Measurements from ENCODE around the gene IMPG1.
"Not testable (repeated sequence)": the region's sequence is repeated elsewhere in the genome, so short reads cannot be mapped to it uniquely, and the experiment has no call there.

The IMPG1 gene

DNA sequence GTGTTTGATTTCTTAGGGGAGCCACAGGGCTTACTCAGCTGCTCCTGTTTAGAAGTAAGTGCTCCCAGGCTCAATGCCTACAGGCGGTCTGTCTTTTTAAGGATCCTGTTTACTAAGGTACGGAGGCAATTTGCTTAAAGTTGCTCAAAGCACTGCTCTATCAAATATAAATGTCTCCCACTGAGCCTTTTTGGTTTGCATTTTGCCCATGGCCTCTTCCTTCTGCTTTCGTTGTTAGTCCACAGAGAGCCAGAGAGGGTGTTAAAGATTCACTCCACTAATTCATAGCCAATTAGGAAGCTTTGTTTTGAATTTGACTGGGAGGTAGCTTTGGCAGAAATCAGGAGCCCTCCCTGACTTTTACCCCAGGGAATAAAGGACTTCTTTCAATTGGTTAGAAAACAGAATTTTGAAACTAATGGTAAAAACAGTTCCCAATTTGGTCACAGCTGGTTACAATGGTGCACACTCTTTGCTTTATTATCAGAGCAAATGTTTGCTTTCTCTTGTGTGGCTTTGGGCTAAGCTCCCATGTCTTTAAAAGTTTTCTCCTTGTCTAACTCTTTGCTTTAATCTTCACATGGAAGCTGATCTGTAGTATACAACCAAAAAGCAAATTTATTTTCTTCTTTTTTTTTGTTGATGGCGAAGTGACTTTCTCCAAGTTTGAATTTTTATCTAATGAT lies 126.2 kb downstream of the IMPG1 start:
- DNase-seq, result no peak

DNA sequence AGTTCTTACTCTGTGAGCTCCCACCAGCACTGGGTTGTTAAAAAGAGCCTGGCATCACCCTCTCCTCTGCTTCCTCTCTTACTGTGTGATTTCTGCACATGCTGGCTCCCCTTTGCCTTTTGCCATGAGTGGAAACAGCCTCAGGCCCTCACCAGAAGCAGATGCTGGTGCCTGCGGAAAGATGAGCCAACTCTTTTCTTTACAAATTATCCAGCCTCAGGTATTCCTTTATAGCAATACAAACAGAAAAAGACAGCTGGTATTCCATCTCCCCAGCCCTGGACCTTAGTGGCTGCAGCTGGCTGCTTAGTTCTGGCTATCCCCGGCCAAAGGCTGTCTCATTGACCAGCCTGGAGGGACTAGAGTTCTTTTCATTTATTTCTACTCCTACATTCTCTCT lies 129.1 kb downstream of the IMPG1 start:
- no peak for DNase-seq

DNA sequence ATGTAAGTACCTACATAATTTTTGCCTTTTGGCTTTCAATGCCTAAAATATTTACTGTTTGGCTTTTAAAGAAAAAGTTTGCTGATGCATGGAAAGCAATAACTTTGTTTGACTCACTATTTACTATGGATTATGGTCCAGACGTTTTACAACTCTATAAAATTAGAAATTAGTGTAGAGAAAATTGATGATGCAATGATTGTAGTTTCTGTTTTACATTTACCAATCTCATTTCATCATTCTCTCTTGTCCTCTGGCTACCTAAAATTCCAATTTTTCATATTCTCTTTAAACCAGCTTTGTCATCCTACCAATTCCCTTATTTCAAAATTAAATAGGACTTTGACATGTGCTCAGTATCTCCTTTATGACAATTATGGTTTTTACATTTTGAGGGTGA lies 131.0 kb downstream of the IMPG1 start:
- no peak for DNase-seq

DNA sequence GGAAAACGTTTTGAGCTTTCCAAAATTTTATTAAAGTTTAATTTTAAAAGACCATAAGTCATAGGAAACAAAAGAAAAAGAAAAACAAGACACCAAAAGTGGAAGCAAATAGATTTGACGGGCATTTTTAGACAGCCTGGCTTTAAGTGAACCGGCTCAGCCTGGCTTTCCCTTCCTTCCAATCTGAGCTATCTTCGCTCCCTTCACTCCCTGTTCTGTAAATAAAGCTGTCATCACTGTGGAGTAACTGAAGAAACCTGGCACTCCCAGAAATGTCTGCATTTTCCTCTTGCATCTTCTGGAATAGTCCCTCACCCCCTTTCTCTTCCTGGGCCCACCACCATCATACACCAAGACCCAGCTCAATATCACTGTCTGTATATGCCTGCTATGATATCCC lies 131.9 kb downstream of the IMPG1 start:
- DNase-seq, result no peak

DNA sequence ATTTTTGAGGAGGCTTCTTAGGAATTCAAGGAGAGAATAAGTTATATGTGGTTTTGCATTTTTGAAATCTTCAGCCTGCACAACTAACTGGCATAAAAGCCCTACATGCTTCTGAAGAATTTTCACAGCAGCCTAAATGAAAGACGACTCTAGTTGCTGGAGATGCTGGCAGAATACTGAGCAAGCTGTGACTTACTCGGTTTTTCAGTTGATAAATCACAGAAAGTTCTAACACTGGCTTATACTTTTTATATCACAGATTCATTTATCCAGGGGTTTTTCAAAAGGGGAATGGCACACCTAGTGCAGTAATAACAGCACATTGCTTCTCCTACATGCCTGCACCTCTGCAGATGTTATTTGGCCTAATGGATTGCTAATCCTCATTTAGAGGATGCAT lies 134.6 kb downstream of the IMPG1 start:
- no peak for DNase-seq

DNA sequence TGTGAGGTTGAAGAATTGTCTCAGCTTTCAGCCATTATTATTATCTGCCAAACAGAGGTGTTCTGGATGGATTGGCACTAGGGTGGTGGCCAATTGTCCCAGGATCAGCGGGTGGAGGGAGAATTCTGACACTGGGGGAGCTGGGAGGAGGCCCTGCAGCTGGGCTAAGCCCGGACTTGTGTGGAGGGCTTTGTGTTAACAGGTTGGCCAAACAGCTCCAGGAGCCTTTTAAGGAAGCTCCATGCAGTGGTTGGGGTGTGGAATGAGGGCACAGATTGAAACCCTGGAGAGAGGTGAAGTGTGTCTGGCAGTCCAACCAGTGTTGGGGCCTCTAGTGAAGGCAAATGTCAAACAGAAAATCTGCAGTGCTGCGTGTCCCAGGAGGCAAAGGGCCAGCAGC lies 135.8 kb downstream of the IMPG1 start:
- no peak for DNase-seq

DNA sequence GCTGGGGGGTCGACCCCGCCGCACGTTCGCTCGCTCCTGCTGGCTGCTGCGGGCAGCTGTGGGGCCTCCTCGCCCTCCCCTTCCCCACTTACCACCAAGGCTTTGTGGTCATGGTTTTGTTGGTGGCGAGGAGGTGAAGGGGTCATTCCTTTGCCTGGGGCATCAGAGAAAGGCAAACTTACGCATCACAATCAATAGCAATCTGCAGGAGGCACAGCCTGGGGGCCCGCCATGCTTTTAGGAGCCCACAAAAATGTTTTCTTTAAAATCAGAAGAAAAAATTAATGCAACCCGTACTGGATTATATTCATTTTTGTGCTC lies 137.0 kb downstream of the IMPG1 start:
- DNase-seq, result no peak

DNA sequence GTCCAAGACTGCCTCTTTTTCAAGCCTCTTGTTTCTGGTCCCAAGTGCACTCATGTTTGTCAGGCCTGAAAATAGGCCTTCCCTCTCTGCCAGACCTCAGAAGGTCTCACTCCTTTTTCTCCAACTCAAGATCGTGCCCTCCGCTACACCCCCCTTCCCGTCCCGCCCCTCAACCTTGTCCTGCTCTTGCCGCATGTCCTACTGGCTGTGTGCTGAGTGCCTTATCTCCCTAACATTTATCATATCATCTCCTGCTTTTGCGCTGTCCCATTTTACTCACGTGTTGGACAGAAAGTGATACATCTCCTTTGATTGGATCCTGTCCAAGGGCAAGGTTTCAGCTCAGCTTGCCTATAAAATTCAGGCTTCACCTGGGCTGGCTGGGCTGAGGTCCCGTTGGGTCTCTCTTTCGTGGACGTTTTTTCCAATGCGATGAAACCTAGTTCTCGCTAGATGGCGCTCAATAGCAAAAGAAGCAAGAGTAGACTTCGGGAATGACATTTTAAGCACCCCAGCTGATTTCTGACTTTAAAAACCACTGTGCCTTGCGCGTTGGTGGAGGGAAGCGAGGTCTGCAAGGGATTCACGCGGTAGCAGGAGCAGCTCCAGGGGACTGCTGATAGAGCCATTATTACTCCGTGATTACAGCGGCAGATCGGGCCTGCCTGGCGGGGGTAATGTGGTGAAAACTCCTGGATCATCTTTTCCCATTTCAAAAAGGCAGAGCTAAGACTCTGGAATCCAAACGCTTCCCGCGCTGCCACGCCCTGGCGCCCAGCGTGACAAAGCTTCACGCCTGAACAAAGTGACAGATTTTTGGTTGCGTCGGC lies 137.6 kb downstream of the IMPG1 start:
- DNase-seq, result peak; percentile 4 to 41

DNA sequence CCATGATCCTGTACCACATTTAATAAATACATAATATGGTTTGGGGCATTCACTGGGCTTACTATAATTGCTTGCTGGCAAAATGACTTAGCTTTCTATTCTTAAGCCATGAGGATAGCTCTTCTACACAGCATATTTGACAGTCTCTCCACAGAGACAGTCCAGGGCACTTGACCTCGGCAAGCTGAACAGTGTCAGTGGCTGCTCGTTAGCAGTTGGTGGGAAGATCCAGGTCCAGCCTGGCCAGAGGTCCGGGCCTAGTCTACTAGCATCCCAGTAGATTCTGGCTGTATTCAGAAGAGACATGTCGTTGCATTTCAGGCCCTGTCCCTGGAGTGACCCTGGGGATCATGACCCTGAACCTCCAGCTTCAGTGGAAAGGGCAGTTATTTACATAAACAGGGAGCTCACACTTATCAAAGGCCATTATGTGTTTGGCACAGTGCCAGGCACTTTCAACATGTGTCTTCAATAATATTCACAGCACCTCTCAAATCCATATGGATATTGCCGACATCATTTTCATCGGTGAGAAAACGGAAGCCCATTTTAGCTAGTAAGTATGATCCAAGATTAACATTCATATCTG lies 139.0 kb downstream of the IMPG1 start:
- DNase-seq, result no peak

DNA sequence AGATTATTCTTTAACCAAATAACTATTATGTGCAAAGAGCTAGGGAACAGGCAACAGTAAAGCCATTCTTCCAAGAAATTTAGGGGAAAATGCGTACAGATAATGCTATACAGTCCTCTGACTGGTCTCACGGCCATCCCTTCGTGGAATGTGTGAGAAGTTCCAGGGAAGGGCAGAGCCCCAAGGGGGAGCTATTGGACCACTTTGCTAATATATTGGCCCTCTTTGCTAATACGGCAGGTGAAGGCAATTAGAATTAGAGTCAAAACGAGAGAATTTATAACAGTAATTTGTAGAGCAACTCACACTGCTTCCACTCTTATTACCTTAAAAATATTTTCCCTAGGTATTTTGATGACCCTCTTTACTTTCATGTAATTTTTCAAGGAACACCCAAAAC lies 140.4 kb downstream of the IMPG1 start:
- no peak for DNase-seq

DNA sequence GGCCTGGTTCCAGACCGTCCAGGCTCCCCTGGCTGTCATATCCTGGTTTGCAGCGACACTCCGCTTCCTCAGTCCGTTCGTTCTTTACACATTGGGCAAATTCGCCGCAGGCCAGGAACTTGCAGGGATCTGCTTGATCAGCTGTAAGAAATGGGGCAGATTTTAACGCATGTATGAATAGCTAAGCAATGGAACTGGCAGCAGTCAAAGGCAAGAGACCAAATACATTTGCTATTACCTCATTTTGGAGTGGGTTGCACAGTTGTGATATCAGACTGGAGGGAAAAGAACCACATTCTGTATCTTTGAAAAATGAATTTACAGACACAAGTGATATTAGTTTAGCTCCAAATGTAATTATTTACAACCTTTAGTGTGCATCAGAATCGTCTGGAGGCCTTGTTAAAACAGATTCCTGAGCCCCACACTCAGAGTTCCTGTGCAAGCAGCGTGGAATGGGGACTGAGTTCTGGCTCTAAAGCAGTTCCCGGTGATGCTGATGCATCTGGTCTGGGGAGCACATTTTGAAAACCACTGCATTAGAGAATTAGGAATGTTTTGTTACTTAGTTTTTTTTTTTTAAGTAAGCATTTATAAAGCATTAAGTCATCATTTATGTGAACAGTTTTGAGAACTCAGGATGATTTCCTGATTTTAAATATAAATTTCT lies 141.3 kb downstream of the IMPG1 start:
- no peak for DNase-seq

DNA sequence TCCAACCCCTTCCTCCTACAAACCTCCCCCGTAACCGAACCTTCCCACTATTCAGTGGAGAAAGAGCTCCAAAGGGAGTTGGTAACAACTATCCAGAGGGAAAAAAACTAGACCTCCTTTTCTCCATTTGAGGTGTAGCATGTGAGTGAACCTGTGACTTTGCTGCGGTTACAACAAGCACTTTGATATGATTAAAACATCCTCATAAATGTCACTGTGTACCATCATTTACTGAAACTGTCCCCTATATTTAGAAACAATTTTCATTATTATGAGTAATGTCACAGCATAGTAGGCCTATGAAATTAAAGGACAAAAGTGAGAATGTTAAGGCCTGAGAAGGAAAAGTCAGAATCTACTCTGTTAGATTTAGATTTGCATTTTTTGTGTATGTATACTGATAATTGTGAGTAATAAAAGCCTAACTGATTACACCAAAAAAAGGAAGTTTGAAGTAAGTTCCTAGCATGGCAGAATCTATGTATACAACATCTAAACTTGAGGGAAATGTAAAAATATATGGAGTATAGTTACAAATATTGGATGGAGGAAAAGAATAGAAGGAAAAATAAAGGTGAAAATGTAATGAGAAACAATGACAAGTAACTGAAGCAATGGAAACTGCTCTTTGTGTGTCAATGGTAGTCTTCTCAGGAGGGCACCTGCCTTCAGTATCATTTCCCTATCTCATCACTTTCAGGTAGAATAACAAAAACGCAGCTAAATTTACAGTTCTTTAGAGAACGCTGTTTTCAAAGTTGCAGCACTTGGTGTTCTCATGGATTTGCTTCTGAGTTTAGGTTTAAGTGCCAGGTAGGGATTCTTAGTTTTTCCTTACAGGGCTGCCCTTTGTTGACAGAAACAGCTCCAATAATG lies 145.9 kb downstream of the IMPG1 start:
- no peak for DNase-seq

DNA sequence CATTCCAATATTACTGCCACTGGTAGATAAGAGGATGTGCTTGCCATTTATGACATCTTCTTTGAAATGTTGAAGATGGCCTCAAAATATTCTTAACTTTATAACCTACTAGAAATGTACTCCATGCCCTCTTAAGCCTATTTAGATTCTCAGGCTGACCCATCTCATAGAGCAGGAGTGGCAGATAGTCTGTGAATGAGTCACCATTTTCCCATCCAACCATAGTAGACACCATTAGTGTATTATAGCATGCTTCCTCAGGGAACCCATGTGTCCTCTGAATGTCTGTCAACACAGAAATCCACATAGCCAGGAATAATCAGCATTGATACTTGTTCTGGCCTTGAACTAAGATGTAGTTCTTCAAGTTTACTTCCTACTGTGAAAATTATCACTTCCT lies 150.2 kb downstream of the IMPG1 start:
- DNase-seq, result no peak

DNA sequence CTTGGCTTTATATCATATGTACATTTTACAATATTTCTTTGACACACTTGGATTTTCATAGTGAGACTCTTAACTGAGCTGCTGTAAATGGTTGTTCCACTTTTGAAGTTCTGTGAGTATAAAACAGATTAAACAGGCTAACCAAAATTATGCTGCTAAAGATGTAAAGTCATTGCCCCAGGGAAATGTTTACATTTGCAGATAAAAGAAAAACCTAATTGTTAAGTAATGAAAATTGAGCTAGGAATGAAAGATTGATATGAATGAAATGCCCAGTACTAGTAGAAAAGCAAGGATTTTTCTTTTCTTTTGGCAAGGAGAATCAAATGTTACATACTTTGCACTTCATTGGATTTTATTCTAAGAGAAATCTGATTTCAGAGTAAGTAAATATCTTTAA lies 159.4 kb downstream of the IMPG1 start:
- no peak for DNase-seq

DNA sequence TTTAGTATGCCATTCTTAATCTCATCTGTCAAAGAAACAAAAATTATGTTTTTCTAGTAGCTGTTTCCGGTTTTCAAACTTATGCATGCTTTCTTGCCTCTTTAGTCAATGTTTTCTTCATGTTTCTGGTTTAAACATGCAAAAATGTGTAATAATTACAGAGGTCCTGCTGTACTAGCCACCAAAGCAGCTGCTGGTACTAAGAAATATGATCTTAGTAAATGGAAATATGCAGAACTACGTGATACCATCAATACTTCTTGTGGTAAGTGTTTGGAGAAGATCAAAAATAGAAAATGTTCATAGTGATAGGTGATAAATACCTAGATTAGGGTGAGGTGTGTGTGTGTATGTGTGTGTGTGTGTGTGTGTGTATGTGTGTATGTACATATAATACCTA lies 165.0 kb downstream of the IMPG1 start:
- DNase-seq, result no peak

DNA sequence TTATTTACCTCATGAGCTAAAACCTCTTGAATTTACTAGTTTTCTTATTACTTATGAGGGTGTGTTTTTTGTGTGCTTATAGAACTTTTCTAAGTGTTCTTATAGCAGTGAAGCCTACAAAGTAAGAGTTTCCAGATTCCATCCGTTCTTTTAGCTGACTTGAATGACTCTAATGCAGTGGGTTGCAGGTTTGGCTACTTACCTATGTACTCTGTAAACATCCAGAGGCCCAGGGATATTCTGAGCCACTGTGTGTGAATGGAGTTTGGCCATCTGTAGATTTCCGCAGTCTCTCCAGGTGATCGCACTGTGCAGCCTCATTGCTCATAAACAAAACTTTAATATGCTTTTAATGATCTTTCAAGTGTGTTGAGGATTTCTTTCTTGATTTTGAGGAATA lies 165.6 kb downstream of the IMPG1 start:
- no peak for DNase-seq

DNA sequence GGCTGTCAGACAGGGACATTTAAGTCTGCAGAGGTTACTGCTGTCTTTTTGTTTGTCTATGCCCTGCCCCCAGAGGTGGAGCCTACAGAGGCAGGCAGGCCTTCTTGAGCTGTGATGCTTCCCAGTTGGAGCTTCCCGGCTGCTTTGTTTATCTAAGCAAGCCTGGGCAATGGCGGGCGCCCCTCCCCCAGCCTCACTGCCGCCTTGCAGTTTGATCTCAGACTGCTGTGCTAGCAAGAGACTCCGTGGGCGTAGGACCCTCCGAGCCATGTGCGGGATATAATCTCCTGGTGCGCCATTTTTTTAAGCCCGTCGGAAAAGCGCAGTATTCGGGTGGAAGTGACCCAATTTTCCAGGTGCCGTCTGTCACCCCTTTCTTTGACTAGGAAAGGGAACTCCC lies 167.3 kb downstream of the IMPG1 start:
- not testable (repeated sequence) for DNase-seq

DNA sequence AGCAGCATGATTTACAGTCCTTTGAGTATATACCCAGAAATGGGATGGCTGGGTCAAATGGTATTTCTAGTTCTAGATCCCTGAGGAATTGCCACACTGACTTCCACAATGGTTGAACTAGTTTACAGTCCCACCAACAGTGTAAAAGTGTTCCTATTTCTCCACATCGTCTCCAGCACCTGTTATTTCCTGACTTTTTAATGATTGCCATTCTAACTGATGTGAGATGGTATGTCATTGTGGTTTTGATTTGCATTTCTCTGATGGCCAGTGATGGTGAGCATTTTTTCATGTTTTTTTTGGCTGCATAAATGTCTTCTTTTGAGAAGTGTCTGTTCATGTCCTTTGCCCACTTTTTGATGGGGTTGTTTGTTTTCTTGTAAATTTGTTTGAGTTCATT lies 172.2 kb downstream of the IMPG1 start:
- not testable (repeated sequence) for DNase-seq

DNA sequence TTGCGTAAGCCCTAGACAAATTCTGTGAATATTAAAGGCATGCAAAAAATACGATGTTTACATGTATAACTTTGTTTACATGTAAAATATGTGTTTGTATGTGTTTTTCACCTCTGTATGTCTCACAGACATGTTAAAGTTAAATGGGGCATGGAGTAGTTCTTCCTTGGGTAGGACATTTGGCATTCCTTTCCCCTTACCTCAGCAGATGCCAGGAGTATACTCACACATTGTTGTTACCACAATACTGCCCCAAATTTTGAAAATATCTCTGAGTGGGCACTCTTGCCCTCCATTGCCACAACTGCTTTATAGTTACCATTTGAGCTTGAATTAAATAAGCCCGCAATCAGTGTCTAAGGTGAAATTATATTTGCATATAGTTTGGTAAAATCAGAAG lies 175.9 kb downstream of the IMPG1 start:
- DNase-seq, result no peak

DNA sequence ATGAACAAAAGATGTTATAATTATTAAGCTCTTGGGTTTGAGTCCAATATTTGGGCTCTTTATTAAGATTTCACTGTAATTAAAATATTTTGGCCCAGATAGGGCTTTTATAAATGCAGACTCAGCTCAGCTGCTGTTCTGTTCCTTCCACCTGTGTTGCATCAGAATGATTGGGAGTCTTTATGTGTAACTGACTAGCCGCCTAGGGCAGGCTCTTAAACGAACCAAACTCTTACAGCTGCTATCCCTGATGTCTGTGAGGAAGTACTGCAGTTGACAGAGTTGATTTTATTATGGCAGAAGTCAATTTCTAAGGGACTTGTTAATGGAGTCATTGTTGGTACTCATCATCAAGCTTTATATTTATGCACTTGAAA lies 178.7 kb downstream of the IMPG1 start:
- DNase-seq, result no peak

DNA sequence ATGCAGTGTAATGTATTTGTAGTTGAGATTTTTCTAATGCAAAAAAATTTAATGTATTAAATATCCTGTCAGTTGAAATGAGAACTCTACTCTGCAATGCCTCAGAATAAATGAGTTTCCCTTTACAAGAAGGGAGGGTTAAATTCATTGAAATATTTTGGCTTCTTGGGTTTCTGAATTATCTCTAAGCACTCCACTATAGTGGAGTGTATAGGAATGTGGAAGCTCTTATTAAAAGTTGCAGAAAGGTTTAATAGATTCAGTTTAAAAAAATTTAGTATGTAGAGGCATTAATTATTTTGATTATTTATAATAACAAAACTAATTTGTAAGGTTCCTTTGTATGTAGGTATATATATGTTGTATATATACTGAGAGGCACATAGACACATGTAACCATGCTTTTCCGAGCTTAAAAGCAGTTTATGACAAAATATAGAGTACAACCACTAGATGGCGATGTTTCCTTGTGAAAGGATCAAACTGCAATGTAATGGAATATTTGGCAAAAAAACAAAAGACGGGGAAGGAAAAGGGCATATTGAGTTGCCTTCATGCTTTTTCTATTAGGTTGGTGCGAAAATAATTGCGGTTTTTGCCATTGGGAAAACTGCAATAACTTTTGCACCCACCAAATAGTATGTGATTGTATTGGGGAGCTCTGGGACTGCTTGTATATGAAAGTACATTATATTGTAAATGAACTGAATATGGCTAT lies 179.2 kb downstream of the IMPG1 start:
- peak in 1 of 2 donors; percentile 42 for DNase-seq

DNA sequence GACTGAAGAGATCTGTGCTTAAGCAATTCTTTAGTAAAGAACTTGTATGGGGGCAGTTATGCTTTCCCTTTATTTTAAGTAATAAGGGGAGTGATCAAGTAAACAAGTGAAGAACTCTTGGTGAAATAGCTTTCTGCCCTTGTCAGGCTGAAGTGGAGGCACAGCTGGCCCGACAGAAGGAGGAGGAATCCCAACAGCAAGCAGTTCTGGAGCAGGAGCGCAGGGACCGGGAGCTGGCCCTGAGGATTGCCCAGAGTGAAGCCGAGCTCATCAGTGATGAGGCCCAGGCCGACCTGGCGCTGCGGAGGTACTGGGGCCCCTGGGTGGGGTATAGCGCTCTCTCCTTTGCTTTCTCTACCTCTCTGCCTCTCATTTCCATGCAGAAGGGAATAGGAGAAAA lies 180.1 kb downstream of the IMPG1 start:
- no peak for DNase-seq

Data from CD4-positive, alpha-beta T cell treated with Interleukin-1 beta for 1 hour (primary cell).